ENCODE results near the gene KRT6C.

Gene KRT6C

DNA sequence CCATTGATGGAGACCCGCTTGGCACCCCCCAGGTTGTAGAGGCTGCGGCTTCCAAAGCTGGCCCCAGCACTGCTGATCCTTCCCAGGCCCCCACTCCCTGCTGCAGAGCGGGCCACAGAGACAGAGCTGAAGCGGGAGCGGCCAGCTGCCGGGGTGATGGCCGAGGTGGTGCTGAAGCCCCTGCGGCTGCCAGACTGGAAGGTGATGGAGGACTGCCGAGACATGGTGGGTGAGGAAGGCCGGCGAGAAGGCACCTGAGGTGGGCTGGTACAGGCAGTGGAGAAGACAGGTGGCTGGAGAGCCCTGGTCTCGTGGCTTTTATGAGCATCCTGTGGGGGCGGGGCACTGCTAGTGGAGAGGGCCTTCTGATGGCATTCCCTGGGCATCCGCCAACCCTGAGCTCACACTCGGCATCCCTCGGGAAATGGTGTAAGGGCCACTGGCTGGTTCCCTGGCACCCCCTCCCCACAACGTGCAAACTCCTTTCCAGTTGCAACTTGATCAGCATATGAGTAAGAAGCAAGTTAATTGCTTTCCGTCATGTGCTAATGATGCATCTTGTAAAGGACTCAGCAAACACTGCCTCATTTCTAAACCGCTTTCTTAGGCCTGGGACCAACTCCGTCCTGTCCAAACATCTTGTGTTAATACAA, 39.4 kb downstream of the KRT6C start, which contains the start of gene KRT75:
TSS of gene KRT75 (minus strand) at position 291 of the 653 bp plus-strand sequence. CDS start at position 224, 67 bp downstream.
- DNase-seq, result peak; percentile 51

DNA sequence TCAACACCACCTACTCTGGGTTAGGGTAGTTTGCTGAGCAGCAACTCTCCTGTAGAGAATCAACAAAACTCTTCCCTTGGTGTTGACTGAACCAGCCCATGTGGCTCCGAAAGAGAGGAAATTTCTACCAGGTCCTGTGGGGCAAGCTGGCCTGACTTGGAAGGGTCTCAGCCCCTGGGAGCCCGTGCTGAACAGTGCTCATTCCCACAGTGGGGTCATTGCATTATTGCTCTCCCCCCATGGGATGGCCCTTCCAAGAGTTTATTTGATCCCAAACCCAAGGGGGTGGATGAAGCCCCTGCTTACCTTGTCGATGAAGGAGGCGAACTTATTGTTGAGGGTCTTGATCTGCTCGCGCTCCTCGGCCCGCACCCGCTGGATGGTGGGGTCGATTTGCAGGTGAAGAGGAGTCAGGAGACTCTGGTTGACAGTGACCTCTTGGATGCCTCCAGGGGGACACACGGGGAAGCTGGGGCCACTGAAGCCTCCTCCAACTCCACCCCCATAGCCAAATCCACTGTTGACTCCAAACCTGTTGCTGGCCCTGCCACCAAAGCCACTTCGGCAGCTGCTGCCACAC, 40.0 kb downstream of the KRT6C start:
- DNase-seq, result peak; percentile 42

- DNase-seq, result peak; percentile 46
These were observed 40.9 kb downstream of the KRT6C start for GRCh38 chr12:52432559-52433207.

GRCh38 chr12:52428121-52428520, 45.5 kb downstream of the KRT6C start:
- no peak for DNase-seq

- DNase-seq, result no peak
These were observed 46.5 kb downstream of the KRT6C start for GRCh38 chr12:52427083-52427482.

- no peak for DNase-seq
These were observed 47.6 kb downstream of the KRT6C start for GRCh38 chr12:52426034-52426433.

GRCh38 chr12:52425466-52425865, 48.1 kb downstream of the KRT6C start:
- no peak for DNase-seq

DNA sequence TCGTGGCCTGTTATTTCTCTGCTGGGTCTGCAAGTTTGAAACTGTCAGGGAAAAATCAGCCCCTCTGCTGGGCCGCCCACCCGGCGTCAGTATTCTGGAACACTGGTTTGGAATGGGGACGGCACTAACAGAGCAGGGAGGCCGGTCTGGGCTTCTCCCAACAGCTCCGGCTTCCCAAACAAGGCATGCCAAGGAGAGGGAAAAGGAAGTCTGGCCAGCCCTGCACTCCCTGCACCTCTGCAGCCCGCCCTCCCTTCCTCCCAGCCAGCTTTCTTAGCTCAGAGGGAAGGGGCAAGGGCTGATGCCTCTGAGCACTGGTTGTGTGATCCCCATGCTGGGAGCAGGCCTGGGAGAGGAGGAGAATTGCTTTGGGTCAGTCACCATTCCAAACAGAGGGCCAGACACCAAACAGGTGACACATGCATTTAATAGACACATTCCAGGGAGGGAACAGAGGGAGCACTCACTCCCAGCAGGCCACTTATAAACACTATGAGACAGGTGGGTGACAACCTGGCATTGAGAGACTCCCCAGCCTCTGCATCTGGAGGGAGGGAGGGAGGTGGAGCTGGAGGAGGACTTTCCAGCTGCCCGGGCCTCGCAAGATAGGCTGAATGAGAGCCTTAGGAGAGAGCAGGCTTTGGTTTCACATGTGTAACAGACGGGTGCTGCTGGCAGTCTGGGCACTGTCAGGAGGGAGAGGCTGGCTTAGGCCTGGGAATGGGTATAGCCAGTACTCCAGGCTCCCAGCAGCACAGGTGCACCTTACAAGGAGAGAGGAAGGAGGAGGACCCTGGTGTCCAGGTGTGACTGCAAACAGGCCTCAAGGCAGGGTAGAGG, 49.7 kb downstream of the KRT6C start:
- DNase-seq, result peak; percentile 90

DNA sequence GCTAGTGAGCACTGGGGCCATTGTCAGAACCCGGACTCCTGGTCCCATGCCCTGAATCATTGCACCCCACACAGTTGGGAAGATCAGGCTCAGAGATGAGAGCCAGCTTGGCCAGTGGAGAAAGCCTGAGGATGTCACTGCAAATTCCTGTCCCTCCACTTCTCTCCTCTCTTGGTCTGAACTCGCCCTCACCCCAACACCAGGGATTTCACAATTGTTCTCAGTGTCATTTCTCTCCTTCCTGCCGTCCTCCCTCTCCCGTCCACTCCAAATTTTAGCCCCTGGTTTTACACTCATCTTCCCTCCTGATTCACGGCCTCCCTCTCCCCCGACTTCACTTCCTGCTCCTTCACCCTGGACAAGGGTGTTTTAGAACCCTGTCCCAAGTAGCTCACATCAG, 50.6 kb downstream of the KRT6C start:
- no peak for DNase-seq

DNA sequence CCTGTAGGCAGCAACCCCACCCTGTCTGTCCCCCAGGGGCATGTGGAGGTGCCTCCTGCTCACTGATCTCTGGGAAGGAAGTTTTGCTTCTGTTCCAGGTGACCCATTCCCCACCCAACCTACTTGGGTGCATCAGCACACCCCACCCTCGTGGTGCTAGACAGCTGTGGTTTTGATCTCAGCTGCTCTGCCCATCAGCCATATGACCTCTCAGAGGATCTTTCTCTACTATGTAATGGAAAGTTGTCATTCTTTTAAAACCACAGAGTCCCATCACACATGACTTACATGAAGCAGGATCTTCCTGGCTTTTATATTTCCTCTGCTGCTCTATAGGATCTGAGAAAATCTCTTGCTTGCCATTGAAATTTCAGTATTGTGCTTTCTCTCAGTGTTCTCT, 53.9 kb downstream of the KRT6C start:
- no peak for DNase-seq

- DNase-seq, result peak; percentile 70
These were observed 55.0 kb downstream of the KRT6C start for GRCh38 chr12:52418576-52419110.
